Right atrium auricular region (tissue), 2 donors: ENCODE results near the gene FAM171A1. TPM values are rescaled to one million over a fixed set of nuclear protein-coding genes. Genes with fewer than 3 reads are reported as not detected.

Experiments used
- DNase-seq: peaks from one replicate; pipeline ENCODE4 v3.0.0-alpha.2; 2019; ENCODE audit warnings: low spot score
- H3K27ac ChIP-seq, 2 donors: fragments of 200-600 bp; sonication (generic); 1 replicate in 1 of 2; 2 replicates in 1 of 2; pipeline ENCODE4 v1.5.1; 2016 to 2019
- H3K27me3 ChIP-seq, 2 donors: fragments of 200-600 bp; sonication (generic); one replicate each; pipeline versions ENCODE4 v1.5.1 to v1.6.0; 2017 to 2019
- H3K36me3 ChIP-seq: fragments of 200-600 bp; sonication (generic); one replicate; pipeline ENCODE4 v1.5.1; 2016
- H3K4me1 ChIP-seq, 2 donors: fragments of 200-600 bp; sonication (generic); one replicate each; pipeline versions ENCODE4 v1.5.1 to v1.6.0; 2017 to 2019
- H3K4me3 ChIP-seq, 2 donors: fragments of 200-600 bp; sonication (generic); 1 replicate in 1 of 2; 2 replicates in 1 of 2; pipeline ENCODE4 v1.5.1; 2017 to 2019; ENCODE audit warnings: mild to moderate bottlenecking in 1 of 2, moderate library complexity in 1 of 2
- H3K9me3 ChIP-seq, 2 donors: fragments of 200-600 bp; sonication (generic); one replicate each; pipeline ENCODE4 v1.5.1; 2019
- total RNA-seq, 2 donors: library from RNA; depleted of rRNA; stranded (reverse); fragments of >200 nt; gene quantifications; one replicate each; pipeline ENCODE4 v1.1.0, GENCODE V29; 2016
- TF ChIP-seq, protein P1 (sequence below), 2 donors: fragments of 200-600 bp; sonication (generic); IDR thresholded peaks; one replicate each; pipeline ENCODE4 v1.5.1; 2019; ENCODE audit warnings: antibody characterized with exemption in 2 of 2

Gene FAM171A1
- total RNA-seq, 2 donors from 2014 or later, result 7.8 to 13.7 TPM

DNA sequence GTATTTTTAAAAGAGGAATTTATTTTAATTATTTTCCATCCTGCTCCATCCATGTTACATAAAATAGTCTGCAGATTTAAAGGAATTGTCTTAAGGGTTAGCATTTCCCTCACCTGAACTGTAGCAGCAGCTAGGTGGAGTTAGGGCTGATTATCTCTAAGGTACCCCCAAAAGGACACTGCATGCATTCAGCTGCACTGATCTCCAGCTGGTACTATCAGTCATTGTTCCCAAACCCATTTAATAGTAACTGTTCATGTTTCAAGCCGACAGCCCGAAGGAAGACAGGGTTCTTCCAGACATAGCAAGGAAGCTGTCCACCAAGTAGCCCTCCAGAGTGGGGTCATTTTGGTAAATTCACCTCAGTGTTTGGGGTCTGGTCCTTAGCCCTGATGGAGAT is 48.7 kb downstream of the FAM171A1 start:
- no peaks in the 10 kb centered on the region for H3K9me3 ChIP-seq
- H3K27ac ChIP-seq, result no peak overlapping the region
- no peaks in the 10 kb centered on the region for H3K27me3 ChIP-seq
- DNase-seq, result no peak
- TF ChIP-seq, protein P1, sequence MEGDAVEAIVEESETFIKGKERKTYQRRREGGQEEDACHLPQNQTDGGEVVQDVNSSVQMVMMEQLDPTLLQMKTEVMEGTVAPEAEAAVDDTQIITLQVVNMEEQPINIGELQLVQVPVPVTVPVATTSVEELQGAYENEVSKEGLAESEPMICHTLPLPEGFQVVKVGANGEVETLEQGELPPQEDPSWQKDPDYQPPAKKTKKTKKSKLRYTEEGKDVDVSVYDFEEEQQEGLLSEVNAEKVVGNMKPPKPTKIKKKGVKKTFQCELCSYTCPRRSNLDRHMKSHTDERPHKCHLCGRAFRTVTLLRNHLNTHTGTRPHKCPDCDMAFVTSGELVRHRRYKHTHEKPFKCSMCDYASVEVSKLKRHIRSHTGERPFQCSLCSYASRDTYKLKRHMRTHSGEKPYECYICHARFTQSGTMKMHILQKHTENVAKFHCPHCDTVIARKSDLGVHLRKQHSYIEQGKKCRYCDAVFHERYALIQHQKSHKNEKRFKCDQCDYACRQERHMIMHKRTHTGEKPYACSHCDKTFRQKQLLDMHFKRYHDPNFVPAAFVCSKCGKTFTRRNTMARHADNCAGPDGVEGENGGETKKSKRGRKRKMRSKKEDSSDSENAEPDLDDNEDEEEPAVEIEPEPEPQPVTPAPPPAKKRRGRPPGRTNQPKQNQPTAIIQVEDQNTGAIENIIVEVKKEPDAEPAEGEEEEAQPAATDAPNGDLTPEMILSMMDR (IDR thresholded peaks at IDR 0.05), result no peak
- no peak overlapping the region for H3K4me3 ChIP-seq
- H3K36me3 ChIP-seq, result no peaks in the 10 kb centered on the region
- H3K4me1 ChIP-seq, result peaks cover 0 to 23% of the 10 kb centered on the region in 2 donors

DNA sequence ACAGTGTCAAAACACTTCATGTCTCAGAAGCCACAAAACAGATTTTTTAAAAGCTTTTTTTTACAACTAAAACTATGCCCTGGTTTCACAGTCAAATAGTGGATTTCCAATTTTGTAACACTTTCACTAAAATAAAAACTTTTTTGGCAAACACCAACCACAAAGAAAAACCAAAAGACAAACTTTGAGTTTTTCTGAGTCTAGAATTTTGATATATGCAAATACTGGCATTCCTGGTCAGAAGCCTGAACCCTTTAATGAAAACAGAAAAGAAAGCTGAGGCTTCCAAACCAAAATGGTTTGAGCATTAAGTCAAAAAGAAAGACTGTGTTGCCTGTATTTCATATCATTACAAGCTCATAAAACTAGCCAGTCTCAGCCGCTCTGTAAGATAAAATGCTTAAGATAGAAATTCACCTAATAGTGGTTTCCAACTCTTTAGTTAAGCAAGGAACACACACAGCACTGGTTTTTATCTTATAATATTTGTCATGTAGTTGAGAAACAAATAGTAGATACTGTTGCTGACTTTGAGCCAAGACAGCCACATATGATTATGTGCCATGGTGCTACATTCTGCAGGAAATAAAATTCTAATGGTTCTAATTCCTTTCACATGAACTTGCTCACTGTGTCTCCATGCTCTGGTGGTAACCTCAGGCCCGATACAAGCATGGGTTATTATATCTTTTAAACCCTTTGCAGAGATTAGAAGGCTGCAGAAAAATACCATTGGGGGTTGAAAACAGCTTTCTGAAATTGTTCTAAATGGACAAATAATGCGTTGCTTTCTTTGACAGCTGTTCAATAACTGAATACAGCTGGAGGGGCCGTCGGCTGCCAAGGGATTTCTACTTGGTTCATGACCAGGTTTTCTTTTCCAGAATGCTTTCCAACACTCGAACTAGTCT is 49.4 kb downstream of the FAM171A1 start:
- Histone ChIP-seq H3K4me1 (peaks cover 0 to 23% of the 10 kb centered on the region in 2 donors), H3K9me3 (no peaks in the 10 kb centered on the region), H3K27ac (peak overlapping the region in 1 of 2 donors; percentile 34), H3K27me3 (no peaks in the 10 kb centered on the region), H3K4me3 (no peak overlapping the region), H3K36me3 (no peaks in the 10 kb centered on the region)
- TF ChIP-seq, protein P1 (IDR thresholded peaks at IDR 0.05), result no peak
- no peak for DNase-seq

DNA sequence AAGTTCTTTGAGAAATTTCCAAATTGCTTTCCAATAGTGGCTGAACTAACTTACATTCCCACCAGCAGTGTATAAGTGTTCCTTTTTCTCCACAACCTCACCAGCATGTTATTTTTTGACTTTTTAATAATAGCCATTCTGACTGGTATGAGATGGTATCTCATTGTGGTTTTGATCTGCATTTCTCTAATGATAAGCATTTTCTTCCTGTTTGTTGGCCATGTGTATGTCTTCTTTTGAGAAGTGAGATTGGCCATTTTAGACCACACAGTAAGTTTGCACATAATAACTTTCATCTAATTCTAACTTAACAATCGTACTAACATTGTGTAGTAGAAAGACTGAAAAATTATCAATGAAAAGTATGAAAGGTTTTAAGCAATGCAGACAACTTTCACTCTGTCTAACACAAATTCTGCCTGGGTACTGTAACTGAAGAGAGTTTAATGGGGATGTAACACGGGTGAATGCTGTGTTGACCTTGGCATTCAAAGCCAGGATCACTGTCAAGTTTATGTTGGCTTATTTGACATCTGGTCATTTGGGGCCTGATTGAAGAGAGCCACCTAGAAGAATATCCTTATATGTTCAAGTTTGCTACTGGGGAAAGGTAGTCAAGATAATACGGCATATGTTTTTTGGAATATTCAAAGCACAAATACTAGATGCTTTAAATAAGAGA is 50.4 kb downstream of the FAM171A1 start:
- peaks cover 0 to 23% of the 10 kb centered on the region in 2 donors for H3K4me1 ChIP-seq
- no peaks in the 10 kb centered on the region for H3K27me3 ChIP-seq
- H3K9me3 ChIP-seq, result no peaks in the 10 kb centered on the region
- TF ChIP-seq, protein P1 (IDR thresholded peaks at IDR 0.05), result no peak
- DNase-seq, result no peak
- no peak overlapping the region for H3K27ac ChIP-seq
- H3K4me3 ChIP-seq, result no peak overlapping the region
- H3K36me3 ChIP-seq, result no peaks in the 10 kb centered on the region

DNA sequence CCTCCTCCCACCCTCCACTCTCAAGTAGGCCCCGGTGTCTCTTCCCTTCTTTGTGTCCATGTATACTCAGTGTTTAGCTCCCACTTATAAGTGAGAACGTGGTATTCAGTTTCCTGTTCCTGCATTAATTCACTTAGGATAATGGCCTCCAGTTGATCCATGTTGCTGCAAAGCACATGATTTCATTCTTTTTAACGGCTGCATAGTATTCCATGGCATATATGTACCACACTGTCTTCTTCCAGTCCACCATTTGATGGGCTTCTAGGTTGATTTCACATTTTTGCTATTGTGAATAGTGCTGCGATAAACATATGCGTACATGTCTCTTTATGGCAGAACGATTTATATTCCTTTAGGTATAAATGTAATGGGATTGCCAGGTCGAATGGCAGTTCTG is 51.0 kb downstream of the FAM171A1 start:
- no peak overlapping the region for H3K4me3 ChIP-seq
- TF ChIP-seq, protein P1 (IDR thresholded peaks at IDR 0.05), result no peak
- H3K27me3 ChIP-seq, result no peaks in the 10 kb centered on the region
- no peaks in the 10 kb centered on the region for H3K36me3 ChIP-seq
- H3K9me3 ChIP-seq, result no peaks in the 10 kb centered on the region
- peaks cover 0 to 23% of the 10 kb centered on the region in 2 donors for H3K4me1 ChIP-seq
- H3K27ac ChIP-seq, result no peak overlapping the region
- DNase-seq, result no peak

DNA sequence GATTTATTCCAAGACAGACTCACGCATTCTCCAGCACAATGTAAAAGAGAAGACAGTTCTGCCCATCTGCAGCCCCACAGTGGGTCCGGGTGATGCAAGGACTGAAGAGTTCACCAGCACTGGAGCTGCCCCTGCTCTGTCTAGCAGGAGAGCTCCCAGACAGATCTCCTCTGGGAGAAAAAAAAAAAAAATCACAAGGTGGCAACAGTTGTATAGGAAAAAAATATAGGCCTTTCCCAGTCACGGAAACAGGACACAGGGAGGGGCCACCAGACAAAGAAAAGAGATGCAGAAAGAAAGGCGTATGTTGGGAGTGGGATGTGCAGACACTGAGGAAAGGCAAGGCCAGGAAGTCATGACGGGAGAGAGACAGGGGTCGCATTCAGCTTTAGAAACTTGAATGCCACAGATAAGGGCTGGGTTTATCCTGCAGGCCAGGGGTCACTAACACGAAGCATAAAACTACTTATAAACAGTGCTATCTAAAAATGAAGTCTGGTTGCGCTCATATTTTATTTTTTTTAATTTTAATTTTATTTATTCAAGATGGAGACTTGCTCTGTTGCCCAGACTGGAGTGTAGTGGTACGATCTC is 54.1 kb downstream of the FAM171A1 start:
- TF ChIP-seq, protein P1 (IDR thresholded peaks at IDR 0.05), result no peak

More for the DNA sequence above, 54.1 kb downstream of the FAM171A1 start:
- Histone ChIP-seq H3K9me3 (no peaks in the 10 kb centered on the region), H3K27ac (no peak overlapping the region), H3K36me3 (no peaks in the 10 kb centered on the region), H3K4me1 (peaks cover 0 to 45% of the 10 kb centered on the region in 2 donors), H3K27me3 (no peaks in the 10 kb centered on the region), H3K4me3 (no peak overlapping the region)
- no peak for DNase-seq
